Colon (tissue), 2 donors: ENCODE measurements around the gene TEX26.
"Not testable (repeated sequence)": the region's sequence is repeated elsewhere in the genome, so short reads cannot be mapped to it uniquely, and the experiment has no call there.

Source experiments
- FAIRE-seq: peaks from 2 replicates; lab custom pipeline; 2012; peaks lifted over from hg19 to GRCh38; lab: Jason Lieb, UNC
- donor health status: control.
- donor health status: control.

Gene TEX26

DNA sequence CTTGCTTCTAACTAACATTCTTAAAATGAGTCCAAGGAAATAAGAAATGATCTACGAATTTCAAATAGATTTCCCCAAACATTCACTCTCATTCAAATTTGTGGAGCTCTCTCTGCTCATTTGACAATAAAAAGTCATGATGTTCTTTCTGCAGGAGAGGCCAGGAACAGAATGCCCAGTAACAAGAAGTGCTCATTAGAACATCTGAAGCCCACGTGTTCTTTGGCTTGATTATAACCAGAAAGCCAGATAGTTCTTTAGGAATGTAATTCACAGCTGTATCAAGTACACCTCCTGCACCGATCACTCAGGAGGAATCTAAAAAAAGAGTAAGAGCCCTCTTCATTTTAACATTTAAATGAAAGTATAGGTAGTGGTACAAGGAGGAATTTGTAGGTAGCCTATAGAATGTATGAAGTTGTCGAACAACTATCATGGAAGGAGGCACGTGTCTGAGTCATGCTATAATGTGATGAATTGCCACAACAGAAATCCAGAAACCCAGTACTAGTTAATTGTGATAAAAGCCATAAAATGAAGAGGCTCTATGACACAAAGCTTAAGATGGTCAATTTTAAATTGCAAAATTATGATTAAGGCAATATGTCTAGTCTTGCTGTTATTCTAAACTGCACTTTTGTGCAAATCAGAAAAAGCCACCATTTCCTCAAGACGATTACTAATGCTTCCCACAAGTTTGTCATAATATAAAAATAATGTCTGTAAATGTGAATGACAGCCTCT is 13.6 kb upstream of the TEX26 start:
- FAIRE-seq = no peak

DNA sequence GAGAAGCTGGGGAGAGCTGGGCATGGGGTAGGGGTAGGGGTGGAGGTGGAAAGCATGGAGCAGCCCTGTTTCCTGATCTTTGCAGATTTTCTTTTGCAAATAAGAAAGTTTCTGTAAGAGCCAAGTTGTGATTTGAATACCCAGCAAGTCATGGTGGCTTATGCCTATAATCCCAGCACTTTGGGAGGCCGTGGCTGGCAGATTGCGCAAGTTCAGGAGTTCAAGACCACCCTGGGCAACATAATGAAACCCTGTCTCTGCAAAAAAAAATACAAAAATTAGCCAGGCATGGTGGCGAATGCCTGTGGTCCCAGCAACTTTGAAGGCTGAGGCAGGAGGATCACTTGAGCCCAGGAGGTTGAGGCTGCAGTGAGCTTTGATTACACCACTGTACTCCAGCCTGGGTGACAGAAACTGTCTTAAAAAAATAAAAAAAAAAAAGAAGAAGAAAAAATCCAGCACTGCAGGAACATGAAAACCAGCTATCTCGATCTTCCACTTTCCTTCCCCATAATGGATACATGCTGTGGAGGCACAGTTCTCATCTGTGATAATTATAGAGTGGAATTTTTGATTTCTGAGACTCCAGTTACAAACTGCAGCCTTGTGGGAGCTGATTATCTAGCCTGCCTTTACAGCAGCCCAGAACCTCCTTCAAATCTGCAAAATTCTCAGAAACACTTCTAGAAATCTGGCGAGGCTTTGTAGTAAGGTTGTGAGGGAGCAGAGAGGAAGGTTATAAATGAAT is 12.1 kb upstream of the TEX26 start:
- FAIRE-seq = no peak

DNA sequence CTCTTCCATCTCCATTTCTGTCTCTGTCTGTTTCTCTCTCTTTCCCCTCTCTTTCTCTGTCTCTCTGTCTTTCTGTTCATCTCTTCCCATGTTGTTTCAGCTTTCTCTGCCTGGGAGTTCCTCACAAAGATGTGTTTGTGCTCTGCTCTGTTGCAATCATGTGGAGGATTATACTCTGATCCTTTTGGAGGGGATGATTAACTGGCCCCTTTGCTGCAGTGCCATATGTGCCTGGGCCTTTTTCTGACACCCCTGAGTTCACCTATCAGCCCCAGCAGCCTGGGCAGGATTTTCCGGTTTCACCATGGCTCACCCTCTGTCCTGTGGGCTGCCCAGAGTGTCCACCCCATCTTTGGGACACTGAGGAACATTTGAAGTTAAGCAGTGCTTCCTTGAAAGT is 9.0 kb upstream of the TEX26 start:
- FAIRE-seq = no peak

DNA sequence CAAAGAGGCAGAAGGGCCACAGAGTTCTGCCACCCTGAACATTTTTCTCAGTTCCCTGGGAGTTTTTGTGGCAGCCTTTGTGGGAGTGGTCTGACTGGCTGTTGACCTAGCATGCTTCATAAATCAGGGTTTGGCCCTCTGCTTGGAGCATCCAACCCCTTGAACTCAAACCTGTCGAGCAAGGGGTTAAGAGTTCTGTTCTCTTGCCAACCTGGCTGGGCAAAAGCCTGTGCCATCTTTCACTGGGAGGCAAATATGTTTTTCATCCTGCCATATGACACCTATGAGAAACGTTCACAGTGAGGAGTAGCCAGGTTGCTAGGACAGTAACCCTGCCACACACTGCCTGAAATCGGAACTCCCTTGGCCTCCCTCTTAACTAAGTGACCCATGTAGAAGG is 7.7 kb upstream of the TEX26 start:
- FAIRE-seq = no peak

DNA sequence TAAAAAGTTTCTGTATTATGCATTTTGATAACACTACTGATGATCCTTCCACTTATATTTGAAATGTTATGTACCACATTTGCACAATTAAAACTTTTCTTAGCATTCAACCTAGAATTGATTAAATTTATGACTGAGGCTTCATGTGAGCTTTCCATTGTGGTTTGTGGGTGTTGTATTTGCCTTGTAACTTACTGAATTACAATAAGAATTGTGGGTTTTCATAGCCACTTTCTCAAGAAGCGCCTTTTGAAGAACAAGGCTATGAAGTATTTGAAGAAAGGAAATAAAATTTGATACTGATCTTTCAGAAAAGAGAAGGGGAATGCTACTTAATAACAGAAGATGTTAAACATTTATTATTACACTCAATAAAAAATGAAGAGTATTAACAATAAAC is 7.0 kb upstream of the TEX26 start:
- FAIRE-seq = no peak

DNA sequence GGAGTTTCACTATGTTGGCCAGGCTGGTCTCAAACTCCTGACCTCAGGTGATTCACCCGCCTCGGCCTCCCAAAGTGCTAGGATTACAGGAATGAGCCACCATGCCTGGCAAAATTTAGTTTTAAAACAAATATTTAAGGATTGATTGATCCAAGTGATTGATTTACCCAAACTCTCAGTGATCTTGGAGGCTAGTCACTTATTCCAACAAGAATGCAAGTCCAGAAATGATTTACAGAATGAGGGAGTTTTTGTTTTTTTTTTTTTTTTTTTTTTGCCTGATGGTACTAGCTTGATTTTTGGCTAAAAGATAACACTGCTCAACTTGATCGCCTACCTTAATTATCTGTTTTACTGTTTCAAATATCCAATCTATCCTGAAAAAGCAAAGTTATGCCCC is 5.7 kb upstream of the TEX26 start:
- FAIRE-seq = no peak

DNA sequence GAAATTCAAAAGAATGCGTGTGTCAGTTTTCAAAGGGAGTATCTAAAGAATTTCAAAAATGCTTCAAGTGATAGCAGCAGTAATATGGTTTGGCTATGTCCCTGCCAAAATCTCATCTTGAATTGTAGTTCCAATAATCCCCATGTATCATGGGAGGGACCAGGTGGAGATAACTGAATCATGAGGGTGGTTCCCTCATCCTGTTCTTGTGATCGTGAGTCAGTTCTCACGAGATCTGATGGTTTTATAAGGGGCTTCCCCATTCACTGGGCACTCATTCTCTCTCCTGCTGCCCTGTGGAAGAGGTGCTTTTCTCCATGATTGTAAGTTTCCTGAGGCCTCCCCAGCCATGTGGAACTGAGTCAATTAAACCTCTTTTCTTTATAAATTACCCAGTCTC is 5.3 kb upstream of the TEX26 start:
- not testable (repeated sequence) for FAIRE-seq

DNA sequence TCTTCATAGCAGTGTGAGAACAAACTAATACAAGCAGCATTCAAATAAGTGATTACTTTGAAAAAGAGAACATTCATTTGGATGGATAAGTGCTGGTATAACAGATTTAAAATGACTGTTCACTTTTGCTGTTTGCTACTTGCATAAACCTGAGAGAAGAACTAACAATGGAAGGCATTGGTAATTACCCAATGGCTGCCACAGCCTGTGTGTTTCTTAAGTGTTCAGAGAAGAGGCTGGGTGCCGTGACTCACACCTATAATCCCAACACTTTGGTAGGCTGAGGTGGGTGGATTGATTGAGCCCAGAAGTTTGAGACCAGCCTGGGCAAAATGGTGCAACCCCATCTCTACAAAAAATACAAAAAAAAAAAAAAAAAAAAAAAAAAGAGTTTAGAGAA is 4.9 kb upstream of the TEX26 start:
- no peak for FAIRE-seq

DNA sequence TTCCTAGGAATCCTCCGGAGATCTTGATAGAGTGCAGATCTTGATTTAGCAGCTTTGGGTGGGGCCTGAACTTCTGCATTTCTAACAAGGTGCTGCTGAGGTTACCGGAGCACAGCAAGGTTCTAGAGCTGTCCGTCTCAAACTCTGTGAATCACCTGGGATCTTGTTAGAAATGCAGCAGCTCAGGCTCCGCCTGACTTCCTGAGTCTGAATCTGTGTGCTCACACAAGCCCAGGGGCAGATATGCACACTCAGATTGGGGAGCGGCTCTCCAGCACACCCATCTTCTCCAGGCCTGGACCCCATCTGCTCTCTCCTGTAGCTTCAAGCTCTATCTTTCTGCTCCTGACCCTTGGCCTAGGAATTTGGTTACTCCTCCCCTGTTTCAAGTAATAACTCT is 3.5 kb upstream of the TEX26 start:
- no peak for FAIRE-seq

DNA sequence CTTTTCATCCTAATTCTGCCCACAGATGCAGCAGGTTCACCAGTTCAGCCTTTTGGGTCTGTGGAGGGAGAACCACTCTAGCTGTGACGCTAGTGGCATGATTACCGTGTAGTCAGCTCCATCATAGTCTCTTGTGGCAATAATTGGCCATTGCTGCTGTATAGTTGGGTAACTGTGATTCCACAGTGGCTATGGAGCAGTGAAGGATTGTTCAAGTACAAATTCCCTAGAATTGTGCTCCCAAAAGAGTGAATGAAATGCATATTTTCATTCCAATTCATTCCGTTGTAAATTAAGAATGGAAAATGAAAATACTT is 856 bp downstream of the TEX26 start:
- no peak for FAIRE-seq

DNA sequence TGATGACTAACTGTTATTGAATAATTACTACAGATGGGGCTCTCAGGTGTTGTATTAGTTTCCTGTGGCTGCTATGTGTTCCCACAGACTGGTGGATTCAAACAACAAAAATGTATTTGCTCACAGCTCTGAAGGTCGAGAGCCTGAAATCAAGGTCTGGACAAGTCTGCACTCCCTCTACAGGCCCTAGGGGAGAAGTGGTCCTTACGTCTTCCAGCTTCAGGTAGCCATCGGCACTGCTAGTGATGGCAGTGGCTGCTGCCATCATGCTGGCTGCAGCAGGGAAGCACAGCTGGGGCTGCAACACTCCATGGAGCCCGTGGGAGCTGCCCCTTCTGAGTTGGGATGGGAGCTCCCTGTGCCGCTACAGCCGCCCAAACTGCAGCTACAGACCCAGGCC is 1.9 kb downstream of the TEX26 start:
- FAIRE-seq = no peak

DNA sequence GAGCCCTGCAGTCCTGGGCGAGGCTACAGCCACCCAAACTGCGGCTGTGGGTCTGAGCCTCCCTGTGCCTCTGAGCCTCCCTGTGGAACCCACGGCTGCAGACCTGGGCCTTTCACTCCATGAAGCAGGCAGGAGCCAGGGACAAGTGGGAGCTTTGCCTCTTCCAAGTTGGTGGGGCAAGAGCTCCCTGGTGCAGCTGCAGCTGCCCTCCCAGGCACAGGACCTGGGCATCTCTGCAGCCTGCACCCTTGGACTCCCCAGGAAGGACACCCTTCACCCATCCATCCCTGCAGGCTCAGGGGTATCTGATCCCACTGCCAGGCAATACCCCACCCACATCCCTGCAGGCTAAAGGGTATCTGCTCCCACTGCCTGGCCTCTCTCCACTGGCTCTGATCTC is 2.3 kb downstream of the TEX26 start:
- no peak for FAIRE-seq

DNA sequence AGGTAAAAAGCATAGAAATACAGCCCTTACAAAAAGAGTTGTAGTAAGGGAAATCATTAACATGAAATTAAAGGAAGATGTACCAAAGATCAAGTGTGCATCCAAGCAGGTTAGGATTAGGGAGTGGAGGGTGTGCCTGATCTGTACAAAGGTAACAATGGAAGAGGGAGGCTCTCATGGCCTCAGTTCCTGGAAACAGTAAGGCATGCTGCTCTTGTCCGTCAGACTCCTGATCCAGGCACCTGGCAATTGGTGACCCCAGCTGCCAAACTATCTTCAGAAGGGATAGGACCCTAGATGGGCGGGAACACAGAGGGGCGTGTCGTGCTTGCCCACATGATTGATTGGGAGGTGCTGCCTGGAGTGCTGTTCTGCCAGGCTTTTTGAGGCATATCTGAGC is 4.5 kb downstream of the TEX26 start:
- no peak for FAIRE-seq

DNA sequence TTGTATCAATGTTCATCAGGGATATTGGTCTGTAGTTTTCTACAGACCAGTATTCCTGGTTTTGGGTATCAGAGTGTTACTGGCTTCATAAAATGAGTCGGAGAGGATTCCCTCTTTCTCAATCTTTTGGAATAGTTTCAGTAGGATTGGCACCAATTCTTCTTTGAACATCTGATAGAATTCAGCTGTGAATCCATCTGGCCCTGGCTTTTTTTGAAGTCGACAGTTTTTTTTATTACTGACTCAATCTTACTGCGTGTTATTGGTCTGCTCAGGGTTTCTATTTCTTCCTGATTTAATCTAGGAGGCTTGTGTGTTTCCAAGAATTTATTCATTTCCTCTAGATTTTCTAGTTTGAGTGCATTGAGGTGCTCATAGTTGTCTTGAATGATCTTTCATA is 11.4 kb downstream of the TEX26 start:
- no peak for FAIRE-seq

DNA sequence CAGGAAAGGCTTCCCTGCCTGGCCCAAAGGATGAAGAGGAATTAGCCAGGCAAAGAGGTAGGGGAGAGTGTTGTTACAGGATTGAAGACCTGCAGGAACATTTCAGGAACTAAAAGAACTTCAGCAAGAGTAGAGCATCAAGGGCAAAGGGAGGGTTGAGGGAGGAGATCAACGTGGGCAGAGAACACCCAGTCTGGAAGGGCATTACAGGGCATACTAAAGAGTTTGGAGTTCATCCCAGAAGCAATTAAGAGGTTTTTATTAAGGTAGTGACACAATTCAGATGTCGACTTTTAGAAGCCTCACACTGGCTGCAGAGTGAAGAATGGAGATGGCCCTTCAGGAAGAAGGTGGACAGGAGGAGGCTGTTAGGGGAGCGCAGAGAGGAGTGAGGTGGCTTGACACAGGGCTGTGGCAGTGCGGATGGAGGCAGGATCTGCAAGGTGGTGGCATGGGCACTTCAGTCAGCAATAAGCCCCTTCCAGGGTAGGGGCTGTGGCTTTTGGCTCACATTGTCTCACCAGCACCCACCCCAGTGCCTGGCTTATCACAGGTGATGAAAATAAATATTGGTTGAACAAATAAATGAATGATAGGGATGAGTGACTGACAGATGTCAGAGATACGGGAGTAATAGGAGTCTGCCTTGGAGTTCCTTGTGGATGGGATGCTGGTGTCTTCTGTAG is 24.9 kb downstream of the TEX26 start:
- FAIRE-seq = no peak

DNA sequence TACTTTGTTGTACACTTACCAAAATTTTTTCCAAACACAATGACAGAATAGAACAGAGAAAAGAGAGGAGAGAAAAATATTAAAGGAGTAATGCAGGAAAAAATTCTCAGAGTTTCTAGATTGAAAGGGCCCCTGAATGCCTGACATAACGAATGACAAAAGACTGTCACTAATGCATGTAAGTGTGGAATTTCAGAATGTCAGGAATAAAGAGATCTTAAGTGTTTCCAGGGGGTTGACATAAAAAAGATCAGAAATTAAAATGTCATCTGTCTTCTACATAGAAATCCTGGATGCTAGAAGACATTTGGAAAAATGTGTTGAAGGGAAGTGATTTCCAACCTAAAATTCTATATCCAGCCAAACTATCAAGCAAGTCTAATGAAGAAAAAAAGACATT is 27.2 kb downstream of the TEX26 start:
- FAIRE-seq = no peak

DNA sequence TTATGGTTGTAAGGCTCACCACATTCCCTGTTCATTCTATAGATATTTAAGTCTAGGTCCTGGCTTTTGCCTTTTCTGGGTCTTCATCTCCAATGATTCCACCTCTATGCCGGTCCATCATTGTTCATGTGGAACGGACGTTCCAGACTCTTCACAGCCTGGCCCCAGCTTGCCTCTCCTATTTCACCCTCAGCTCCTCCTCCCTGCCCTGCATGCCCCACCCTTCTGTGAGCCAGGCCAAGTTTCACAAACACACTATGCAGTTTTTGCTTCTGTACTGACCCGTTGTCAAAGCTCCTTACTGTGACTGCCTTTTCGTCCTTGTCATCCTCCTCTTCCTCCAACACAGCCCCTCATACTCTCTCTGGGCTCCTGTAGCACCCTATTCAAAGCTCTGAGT is 31.3 kb downstream of the TEX26 start:
- FAIRE-seq = no peak

DNA sequence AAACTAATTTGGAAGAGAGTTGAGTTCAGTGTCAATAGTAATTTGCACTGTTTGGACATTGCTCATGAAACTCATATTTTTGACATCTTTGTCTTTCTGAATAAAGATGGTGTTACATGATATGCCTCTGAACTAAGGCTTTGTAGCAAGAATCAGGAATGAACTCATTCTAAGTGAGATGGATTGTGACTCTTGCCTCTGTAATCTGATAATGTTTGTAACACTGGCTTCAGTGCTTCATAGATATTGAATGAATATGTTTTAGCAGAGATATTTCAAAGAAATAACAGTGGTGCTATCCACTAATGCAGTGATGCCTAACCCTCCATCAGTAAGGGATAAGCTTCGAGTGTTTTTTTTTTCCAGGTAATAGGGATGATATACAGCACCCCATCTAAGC is 32.9 kb downstream of the TEX26 start:
- FAIRE-seq = no peak

DNA sequence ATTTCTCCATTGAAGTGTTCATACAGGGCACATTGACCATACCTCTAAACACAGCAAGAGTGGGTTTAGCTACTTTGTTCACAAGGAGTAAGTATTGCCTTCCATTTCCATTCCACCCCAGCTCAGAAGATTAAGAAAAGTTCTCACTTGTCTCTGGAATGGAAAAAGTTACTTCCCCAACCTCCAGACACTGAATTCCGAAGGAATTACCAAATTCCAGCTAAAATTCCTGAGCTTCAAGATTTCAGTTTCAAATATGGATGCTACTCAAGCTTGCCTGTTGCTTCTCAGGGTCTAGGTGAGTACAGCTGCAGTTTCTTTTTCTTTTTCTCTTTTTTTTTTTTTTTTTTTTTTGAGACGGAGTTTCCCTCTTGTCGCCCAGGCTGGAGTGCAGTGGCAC is 33.6 kb downstream of the TEX26 start:
- FAIRE-seq = no peak

DNA sequence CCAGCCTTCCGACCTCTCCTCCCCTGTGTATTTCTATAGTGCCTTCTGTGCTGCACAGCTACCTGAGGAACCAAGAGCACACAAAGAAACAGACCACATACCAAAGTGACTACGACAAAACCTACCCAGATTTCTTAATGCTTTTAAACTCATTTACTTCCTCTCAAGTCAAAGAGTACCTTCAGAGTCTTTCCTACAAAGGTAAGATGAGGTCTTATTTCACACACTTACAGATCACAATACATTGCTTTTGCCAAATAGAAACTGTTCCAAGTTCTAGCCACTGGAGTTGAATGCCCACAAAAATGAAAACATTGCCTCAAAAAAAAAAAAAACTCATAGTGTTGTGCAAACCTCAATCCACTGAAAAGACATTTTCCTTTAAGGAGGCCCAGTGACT is 36.4 kb downstream of the TEX26 start:
- FAIRE-seq = no peak

DNA sequence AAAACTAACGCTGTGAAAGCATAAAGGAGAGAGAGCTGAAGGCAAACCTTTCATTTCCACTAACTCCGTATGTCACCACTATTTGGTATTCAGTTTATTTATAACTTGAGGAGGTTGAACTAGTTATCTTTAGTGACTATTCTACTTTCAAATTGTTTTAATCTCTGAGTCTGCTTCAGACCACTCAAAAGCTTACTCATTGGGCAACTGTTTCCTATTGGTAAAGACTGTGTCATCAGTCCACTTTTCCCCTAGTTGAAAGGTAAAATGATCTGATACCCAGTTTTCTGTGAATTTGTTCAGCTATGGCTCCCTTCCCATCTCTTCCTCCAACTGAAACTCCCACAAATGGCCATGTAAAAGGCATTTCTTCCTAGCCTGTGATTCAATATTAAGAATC is 39.1 kb downstream of the TEX26 start:
- FAIRE-seq = no peak

DNA sequence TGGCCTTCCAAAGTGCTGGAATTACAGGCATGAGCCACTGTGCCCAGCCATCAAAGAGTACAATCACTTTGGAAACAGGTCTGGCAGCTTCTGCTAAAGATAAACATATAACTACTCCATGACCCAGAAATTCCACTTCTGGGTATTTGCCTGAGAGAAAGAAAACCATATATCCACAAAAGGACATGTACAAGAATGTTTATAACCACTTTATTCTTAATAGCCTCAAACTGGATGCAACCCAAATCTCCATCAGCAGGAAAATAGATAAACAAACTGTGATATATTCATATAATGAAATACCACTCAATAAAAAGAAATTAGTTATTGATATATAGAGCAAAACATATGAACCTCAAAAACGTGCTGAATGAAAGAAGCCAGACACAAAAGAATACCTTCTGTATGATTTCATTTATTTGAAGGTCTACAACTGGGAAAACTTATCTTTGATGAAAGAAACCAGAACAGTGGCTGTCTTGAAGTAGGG is 40.5 kb downstream of the TEX26 start:
- FAIRE-seq = no peak

DNA sequence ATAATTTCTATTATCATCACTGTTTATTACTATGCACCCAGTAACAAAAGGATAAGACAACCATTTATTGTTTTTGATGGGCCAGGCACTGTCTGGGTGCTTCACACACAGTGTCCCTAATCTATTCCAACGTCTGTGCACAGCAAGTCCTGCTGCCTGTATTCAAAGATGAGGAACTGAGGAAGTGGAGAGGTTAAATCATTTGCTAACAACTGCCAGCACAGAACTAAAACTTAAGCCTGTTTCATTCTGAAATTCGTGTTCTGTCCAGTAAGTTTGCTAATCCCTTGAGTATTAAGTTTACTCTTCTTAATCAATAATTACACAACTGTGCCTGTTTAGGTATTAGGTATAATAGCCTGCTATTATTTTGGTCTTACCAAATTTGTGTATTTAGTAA is 41.9 kb downstream of the TEX26 start:
- no peak for FAIRE-seq

DNA sequence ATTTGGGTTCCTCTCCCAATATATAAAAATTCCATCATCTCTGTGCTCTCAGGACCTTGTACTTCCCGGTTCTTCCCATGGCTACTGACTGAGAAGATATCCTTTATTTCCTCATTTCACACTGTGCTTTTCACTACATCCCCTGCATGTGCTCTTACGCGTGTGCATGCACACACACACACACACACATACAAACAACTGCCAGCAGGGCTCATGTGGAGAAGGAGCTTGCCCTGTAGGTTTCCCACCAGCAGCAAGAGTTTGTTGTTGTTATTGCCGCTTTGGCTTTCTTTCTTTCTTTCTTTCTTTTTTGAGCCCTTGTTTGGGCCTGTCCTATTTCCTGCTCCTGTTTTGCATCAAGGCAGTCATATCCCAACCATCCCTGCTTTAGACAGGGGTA is 43.6 kb downstream of the TEX26 start:
- FAIRE-seq = no peak
